ENCODE data around the gene LONRF2. TPM values are rescaled to one million over a fixed set of nuclear protein-coding genes. Genes with fewer than 3 reads are reported as not detected.

Gene LONRF2
- total RNA-seq, 1 experiment from 2014 or later, result not detected

GRCh38 chr2:100253786-100254185 is 68.5 kb downstream of the LONRF2 start:
- Histone ChIP-seq H3K4me3 (ENCODE audit: low read depth, low read length) (no peak overlapping the region), H3K4me1 (no peaks in the 10 kb centered on the region), H3K36me3 (ENCODE audit: control insufficient read depth, insufficient read depth, low read length) (no peaks in the 10 kb centered on the region), H3K9me3 (no peaks in the 10 kb centered on the region), H3K27me3 (replicated peaks; ENCODE audit: control insufficient read depth, insufficient read depth, low read length) (no peaks in the 10 kb centered on the region)
- no peak for TF ChIP-seq CTCF (IDR thresholded peaks at IDR 0.05; ENCODE audit: insufficient read depth in 1 of 2, low read depth in 1 of 2, low read length in 1 of 2, severe bottlenecking in 1 of 2, unreplicated experiment in 1 of 2)
- POLR2A ChIA-PET, result no interaction called here
- intact Hi-C loops (cut with micrococcal nuclease; ENCODE audit: unreplicated experiment), result no loop called here
- DNase-seq, result peak in 1 of 2 experiments; percentile 12
- peaks cover 3% of the 10 kb centered on the region for H3K27me3 Mint-ChIP-seq (ENCODE audit: insufficient read depth, unreplicated experiment)
- H3K36me3 Mint-ChIP-seq (ENCODE audit: insufficient read depth, unreplicated experiment), result no peaks in the 10 kb centered on the region
- no peaks in the 10 kb centered on the region for H3K4me1 Mint-ChIP-seq (ENCODE audit: low read depth, unreplicated experiment)
- H3K27ac Mint-ChIP-seq (ENCODE audit: unreplicated experiment), result no peak overlapping the region
- no peak overlapping the region for H3K4me3 Mint-ChIP-seq (ENCODE audit: unreplicated experiment)
- H3K9me3 Mint-ChIP-seq (ENCODE audit: unreplicated experiment), result no peaks in the 10 kb centered on the region
- no TSS peak for BruUV-seq (replicated peaks)
- CTCF ChIA-PET, result no interaction called here

GRCh38 chr2:100252811-100253698 is 69.2 kb downstream of the LONRF2 start:
- Mint-ChIP-seq H3K27ac (ENCODE audit: unreplicated experiment) (no peak overlapping the region), H3K9me3 (ENCODE audit: unreplicated experiment) (no peaks in the 10 kb centered on the region), H3K27me3 (ENCODE audit: insufficient read depth, unreplicated experiment) (no peaks in the 10 kb centered on the region), H3K4me1 (ENCODE audit: low read depth, unreplicated experiment) (no peaks in the 10 kb centered on the region), H3K4me3 (ENCODE audit: unreplicated experiment) (no peak overlapping the region), H3K36me3 (ENCODE audit: insufficient read depth, unreplicated experiment) (no peaks in the 10 kb centered on the region)
- no peaks in the 10 kb centered on the region for H3K9me3 ChIP-seq
- POLR2A ChIA-PET, result no interaction called here
- intact Hi-C loops (cut with micrococcal nuclease; ENCODE audit: unreplicated experiment), result no loop called here
- CTCF ChIA-PET, result no interaction called here
- H3K4me1 ChIP-seq, result no peaks in the 10 kb centered on the region
- peak in 1 of 2 experiments; percentile 19 for DNase-seq
- BruUV-seq (replicated peaks), result no TSS peak
- H3K36me3 ChIP-seq (ENCODE audit: control insufficient read depth, insufficient read depth, low read length), result no peaks in the 10 kb centered on the region
- no peak for TF ChIP-seq CTCF (IDR thresholded peaks at IDR 0.05; ENCODE audit: insufficient read depth in 1 of 2, low read depth in 1 of 2, low read length in 1 of 2, severe bottlenecking in 1 of 2, unreplicated experiment in 1 of 2)
- no peak overlapping the region for H3K4me3 ChIP-seq (ENCODE audit: low read depth, low read length)
- no peaks in the 10 kb centered on the region for H3K27me3 ChIP-seq (replicated peaks; ENCODE audit: control insufficient read depth, insufficient read depth, low read length)

- POLR2A ChIA-PET, result no interaction called here
- intact Hi-C loops (cut with micrococcal nuclease; ENCODE audit: unreplicated experiment), result no loop called here
- Mint-ChIP-seq H3K4me3 (ENCODE audit: unreplicated experiment) (no peak overlapping the region), H3K9me3 (ENCODE audit: unreplicated experiment) (no peaks in the 10 kb centered on the region), H3K27ac (ENCODE audit: unreplicated experiment) (no peak overlapping the region), H3K36me3 (ENCODE audit: insufficient read depth, unreplicated experiment) (no peaks in the 10 kb centered on the region), H3K27me3 (ENCODE audit: insufficient read depth, unreplicated experiment) (peaks cover 4% of the 10 kb centered on the region), H3K4me1 (ENCODE audit: low read depth, unreplicated experiment) (no peaks in the 10 kb centered on the region)
- H3K9me3 ChIP-seq, result no peaks in the 10 kb centered on the region
- no peaks in the 10 kb centered on the region for H3K36me3 ChIP-seq (ENCODE audit: control insufficient read depth, insufficient read depth, low read length)
- no peak for TF ChIP-seq CTCF (IDR thresholded peaks at IDR 0.05; ENCODE audit: insufficient read depth in 1 of 2, low read depth in 1 of 2, low read length in 1 of 2, severe bottlenecking in 1 of 2, unreplicated experiment in 1 of 2)
- H3K4me3 ChIP-seq (ENCODE audit: low read depth, low read length), result no peak overlapping the region
- no peak for DNase-seq
- CTCF ChIA-PET, result no interaction called here
- H3K4me1 ChIP-seq, result no peaks in the 10 kb centered on the region
- no peaks in the 10 kb centered on the region for H3K27me3 ChIP-seq (replicated peaks; ENCODE audit: control insufficient read depth, insufficient read depth, low read length)
- no TSS peak for BruUV-seq (replicated peaks)
These were observed 71.7 kb downstream of the LONRF2 start for GRCh38 chr2:100250645-100251044.
